ENCODE results near the gene ABTB2.

The ABTB2 gene

DNA sequence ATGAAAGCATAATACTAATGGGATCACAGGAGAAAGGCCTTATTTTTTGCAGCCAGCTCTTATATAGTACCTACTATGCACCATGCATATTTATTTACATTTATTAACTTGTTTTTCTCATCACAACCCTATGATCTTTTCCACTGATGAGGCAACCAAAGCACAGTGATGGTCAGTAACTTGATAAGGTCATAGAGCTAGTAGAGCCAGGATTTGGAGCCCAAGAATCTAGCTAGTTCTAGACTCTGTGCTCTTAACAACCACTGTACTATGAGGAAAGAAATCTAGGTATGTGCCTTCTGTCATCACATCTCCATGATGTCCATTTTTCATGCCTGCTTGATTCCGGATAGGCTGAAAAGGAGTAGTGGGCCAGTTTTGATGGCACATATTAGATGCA is 24.0 kb upstream of the ABTB2 start:
- no peak for DNase-seq
- TF ChIP-seq POLR2A (IDR thresholded peaks at IDR 0.05; ENCODE audit: low read length), result no peak
- TF ChIP-seq GATA1 (IDR thresholded peaks at IDR 0.05; ENCODE audit: low read depth, low read length), result no peak

GRCh38 chr11:34380696-34381095 is 22.9 kb upstream of the ABTB2 start:
- DNase-seq, result no peak
- no peak for TF ChIP-seq GATA1 (IDR thresholded peaks at IDR 0.05; ENCODE audit: low read depth, low read length)
- TF ChIP-seq POLR2A (IDR thresholded peaks at IDR 0.05; ENCODE audit: low read length), result no peak

- TF ChIP-seq GATA1 (IDR thresholded peaks at IDR 0.05; ENCODE audit: low read depth, low read length) (no peak), POLR2A (IDR thresholded peaks at IDR 0.05; ENCODE audit: low read length) (no peak)
These were observed 21.7 kb upstream of the ABTB2 start for GRCh38 chr11:34379539-34379938.

DNA sequence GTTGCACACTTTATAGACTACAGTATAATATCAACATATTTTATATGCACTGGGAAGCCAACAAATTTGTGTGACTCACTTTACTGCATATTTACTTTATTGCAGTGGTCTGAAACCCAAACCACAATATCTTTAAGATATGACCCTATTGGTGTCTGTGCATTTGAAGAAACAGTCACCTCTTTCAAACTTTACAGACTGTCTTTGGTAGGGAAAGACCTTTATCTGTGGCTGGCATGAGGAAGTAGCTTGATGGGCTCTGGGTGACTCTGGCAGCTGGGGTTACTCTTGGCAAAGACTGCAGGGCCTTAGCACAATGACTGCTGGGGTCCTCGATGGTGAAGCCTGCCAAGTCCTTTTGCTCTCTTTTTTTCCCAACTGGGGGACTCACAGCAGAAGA is 21.3 kb upstream of the ABTB2 start:
- no peak for TF ChIP-seq GATA1 (IDR thresholded peaks at IDR 0.05; ENCODE audit: low read depth, low read length)
- TF ChIP-seq POLR2A (IDR thresholded peaks at IDR 0.05; ENCODE audit: low read length), result no peak
- DNase-seq, result no peak

More at GRCh38 chr11:34379539-34379938, 21.7 kb upstream of the ABTB2 start:
- no peak for DNase-seq

- DNase-seq, result no peak
- no peak for TF ChIP-seq POLR2A (IDR thresholded peaks at IDR 0.05; ENCODE audit: low read length)
- TF ChIP-seq GATA1 (IDR thresholded peaks at IDR 0.05; ENCODE audit: low read depth, low read length), result no peak
These were observed 15.9 kb upstream of the ABTB2 start for GRCh38 chr11:34373727-34374126.

DNA sequence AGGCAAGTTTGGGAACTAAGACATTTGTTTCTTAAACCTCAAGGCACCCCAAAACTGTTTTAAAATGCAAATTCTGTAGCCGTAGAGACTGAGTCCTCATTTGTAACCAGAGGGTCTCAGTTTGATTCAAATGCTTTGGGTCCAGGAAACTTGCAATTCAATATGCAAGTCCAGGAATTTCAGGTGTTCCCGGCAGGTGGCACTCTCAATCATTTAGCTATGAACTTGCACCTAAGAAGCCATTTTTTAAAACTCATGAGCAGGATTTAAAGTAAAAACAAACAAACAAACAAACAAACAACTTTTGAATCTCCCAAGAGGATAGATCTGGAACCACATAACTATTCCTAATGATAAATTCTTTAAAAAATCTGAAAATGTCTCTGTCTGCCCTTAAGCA is 8.7 kb upstream of the ABTB2 start:
- TF ChIP-seq GATA1 (IDR thresholded peaks at IDR 0.05; ENCODE audit: low read depth, low read length) (no peak), POLR2A (IDR thresholded peaks at IDR 0.05; ENCODE audit: low read length) (no peak)
- peak; percentile 56 to 74 for DNase-seq

DNA sequence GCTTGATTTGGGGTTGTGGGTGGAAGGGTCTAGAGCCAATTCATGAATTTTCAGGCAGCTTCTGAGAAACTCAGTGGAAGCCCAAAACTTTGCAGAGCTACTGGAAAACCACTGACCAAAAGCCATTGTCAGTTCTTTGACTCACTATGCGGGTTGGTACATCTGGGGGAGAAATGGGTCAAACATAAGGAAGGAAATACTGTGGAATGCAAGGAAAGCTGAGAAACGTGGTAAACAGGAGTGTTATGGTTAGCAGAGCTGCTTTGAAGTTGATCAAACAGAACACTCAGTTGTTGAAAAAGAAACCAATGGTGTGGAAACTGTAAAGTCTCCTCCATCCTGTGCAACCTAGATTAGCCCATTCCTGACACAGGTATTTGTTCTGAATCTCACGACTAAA is 6.3 kb upstream of the ABTB2 start:
- no peak for DNase-seq
- no peak for TF ChIP-seq POLR2A (IDR thresholded peaks at IDR 0.05; ENCODE audit: low read length)

DNA sequence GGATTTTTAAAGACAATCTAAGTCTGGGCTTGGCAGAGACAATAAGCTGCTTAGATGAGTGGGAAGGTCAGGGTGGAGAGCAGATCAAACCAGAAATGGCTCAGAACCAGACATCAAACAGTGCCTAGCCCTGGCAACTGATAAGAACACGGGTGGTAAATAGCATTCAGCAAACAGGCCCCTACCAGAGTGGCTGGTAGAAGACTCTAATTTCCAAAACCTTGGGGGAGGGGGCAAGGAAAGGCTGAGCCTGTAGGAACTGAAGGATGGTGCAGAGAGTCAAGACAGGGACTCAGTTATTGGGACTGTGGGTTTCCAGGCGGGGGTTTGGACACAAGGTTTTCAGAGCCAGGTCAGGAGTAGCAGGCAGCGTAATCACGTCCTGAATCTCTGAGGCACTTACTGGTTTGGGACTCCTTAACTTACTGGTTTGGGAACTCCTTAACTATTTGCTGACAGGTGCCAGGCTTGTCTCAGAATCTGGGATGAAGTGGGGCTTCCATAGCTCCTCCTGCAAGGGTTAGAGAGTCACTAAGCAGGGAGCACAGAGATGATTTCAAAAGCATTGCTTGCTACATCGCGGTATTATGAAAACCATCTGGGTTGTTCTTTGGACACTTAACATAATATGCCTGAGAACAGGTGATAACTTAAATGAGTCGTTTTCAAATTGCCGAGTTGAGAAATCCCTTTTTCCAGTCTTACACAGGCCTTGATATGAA is 5.7 kb upstream of the ABTB2 start:
- TF ChIP-seq POLR2A (IDR thresholded peaks at IDR 0.05; ENCODE audit: low read length) (no peak), GATA1 (IDR thresholded peaks at IDR 0.05; ENCODE audit: low read depth, low read length) (no peak)
- no peak for DNase-seq

GRCh38 chr11:34360046-34360445 is 2.2 kb upstream of the ABTB2 start:
- TF ChIP-seq GATA1 (IDR thresholded peaks at IDR 0.05; ENCODE audit: low read depth, low read length) (no peak), POLR2A (IDR thresholded peaks at IDR 0.05; ENCODE audit: low read length) (no peak)
- DNase-seq, result no peak

DNA sequence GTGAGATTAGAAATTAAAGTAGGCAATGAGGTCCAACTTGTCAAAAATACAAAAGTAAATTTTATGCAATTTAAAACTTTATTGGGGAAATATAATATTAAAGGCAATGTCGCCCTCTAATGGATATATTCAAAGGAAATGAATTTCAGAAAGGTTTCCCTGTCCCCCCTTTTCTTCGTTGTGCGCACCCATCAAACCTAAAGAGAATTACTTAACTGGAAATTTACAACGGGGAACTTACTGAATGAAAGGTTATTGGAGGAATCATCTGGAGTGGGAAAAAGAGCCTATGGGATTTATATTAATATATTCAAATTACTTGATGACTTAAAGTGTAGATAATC is 1.7 kb upstream of the ABTB2 start:
- TF ChIP-seq POLR2A (IDR thresholded peaks at IDR 0.05; ENCODE audit: low read length), result no peak
- DNase-seq, result no peak

DNA sequence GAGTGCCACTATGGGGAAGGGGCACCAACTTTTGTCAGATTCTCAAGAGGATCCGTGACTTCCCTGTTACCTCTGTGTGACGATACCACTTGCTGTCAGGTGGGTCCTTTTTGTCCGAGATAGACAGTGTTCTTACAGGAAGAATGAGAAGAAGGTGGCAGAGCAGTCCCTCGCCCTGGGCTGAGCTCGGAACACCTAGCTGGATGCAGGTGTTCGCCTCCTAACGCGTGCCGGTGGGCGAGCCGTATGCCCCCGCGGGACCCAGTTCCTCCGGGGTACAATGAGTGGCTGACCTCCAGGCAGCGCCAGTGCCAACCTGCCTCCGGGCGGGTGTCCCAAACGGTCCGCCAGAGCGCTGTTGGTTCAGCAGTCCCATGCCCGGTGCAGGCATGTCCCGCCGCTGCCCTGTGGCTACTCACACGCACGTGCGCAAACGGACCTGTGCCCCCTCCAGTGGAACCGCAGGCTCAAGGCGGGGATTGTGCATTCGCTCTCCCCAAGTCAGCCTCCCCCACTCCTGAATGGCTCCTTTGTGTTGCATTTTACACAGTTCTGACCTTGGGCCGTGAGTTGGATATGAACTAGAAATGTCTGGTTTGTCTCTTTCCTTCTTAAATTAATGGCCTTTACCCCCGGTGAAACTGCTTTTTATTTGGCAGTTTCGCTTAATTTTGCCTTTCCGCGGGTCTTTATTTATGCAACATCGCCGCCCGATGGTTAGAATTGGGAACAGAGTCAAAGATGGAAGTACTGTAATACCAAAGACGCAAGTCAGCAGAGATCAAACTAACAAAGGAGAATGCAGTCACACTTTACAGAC is 1.1 kb upstream of the ABTB2 start:
- peak; percentile 76 to 84 for DNase-seq
- TF ChIP-seq POLR2A (IDR thresholded peaks at IDR 0.05; ENCODE audit: low read length) (no peak), GATA1 (IDR thresholded peaks at IDR 0.05; ENCODE audit: low read depth, low read length) (no peak)

DNA sequence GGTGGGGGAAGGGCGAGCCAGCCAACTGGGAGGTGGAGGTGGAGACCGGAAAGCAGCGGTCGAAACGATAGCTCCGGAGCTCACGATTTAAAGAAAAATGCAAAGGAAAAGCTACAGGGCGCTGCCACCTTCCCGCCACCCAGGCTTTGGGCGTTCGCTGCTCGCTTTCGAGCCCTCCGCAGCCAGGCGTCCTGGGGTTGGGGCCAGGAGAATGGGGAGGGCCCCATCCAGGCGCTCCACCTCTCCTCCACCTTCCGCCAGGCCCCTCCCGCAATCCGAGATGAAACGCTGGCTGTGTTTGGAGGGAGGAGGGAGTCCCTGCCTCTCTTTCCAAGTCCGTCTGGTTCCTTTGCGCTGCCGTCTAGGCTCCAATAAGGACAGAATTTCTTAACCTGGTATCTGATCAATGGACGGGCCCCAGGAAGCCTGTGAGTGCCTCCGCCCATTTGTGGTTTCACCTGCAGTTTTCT is 483 bp upstream of the ABTB2 start:
- TF ChIP-seq POLR2A (IDR thresholded peaks at IDR 0.05; ENCODE audit: low read length), result no peak
- peak in 1 of 2 experiments; percentile 70 for DNase-seq

DNA sequence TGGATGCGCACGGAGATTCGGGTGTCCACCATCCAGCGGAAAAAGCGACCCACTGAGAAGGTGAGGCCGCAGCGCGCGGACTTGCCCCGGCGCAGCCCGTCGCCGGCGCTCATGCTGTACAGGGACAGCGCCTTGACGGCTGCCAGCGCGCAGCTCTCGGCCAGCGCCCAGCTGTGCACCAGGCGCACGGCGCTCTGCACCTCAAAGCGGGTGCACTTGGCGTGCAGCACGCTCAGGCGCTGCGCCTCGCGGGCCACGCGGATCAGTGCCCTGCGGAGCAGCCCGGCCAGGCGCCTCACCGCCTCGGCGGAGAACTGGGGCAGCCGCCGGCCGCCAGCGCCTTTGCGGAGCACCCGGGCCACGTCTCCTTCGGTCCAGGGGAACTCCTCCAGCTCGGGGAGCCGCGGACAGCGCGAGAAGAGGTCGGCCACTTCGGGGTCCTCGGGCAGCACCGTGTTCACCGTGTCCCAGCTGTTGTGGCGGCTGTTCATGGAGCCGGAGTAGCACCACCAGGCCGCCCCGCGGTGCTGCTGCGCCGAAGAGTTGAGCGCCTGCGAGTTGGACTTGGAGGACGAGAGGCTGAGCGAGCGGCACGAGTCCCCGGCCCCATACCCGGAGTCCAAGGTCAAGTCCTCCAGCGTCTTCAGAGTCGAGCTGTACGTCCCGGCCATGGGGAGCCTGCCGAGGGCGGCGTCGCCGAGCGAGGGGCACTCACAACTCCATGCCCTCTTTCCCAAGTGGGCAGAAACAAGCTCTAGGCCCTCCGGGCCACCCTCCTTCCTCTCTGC is 703 bp downstream of the ABTB2 start:
- DNase-seq, result peak; percentile 42 to 51
- TF ChIP-seq GATA1 (IDR thresholded peaks at IDR 0.05; ENCODE audit: low read depth, low read length) (no peak), POLR2A (IDR thresholded peaks at IDR 0.05; ENCODE audit: low read length) (no peak)

DNA sequence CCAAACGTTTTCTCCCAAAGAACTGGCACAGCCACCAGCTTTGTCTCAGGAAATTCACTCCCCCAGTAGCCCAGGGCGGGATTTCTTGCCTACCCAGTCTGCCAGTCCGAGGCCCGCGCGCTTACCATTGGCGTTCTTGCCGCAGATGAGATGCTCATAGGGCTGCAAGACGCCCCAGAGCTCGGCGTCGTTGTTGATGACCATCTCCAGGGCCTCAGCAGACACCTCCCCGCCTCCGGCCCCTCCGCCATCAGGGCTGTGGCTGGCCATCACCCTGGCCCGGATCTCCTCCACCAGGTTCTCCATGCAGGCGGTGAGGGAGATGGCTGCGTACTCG is 1.3 kb downstream of the ABTB2 start:
- DNase-seq, result no peak

More for the DNA sequence above, 1.3 kb downstream of the ABTB2 start:
- TF ChIP-seq POLR2A (IDR thresholded peaks at IDR 0.05; ENCODE audit: low read length) (no peak), GATA1 (IDR thresholded peaks at IDR 0.05; ENCODE audit: low read depth, low read length) (no peak)
